Testis (tissue), 2 donors: ENCODE results near the gene DTX3.

Source experiments
- CTCF ChIP-seq, 3 experiments: fragments of 450-650 bp in 2 of 3; fragments of 200-600 bp in 1 of 3; sonication (generic) in 1 of 3; IDR thresholded peaks; one replicate each; pipeline ENCODE4 v1.5.1; 2016 to 2019; ENCODE audit warnings: antibody characterized with exemption in 3 of 3, mild to moderate bottlenecking in 2 of 3, moderate library complexity in 1 of 3
- POLR2A ChIP-seq: fragments of 450-650 bp; IDR thresholded peaks from one replicate; pipeline ENCODE4 v1.6.1; 2017; ENCODE audit warnings: antibody characterized with exemption, mild to moderate bottlenecking, moderate library complexity

- TF ChIP-seq POLR2A (no peak), CTCF (IDR thresholded peaks at IDR 0.05) (no peak)
These were observed at the start of gene DTX3 for GRCh38 chr12:57604454-57604991.
